Pons (tissue), 1 donor: ENCODE measurements around the gene ASB5.
A peak's percentile ranks its signal among the peaks of the same experiment; 100 is the strongest.
"Not testable (repeated sequence)": the region's sequence is repeated elsewhere in the genome, so short reads cannot be mapped to it uniquely, and the experiment has no call there.

Experiments used
- DNase-seq: peaks from one replicate; pipeline ENCODE4 v3.0.0-alpha.2; 2016; ENCODE audit warnings: low spot score

ASB5 gene

DNA sequence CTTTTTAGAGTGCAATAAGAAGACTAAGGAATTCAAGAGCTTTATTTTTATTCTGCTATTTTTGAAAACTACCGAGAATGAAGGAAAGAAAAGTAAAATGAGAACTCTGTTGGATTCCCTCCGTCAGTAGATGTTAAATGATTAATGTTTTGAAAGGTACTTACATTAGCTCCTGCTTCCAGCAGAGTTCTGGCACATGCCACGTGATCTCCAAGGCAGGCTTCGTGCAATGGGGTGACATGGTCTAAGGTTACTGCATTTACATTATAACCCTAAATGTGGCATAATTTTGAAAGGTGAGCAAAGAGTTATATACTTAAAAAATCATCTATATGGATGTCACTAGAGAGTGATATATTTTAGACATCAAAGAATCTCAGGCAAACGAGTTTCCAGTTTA is 46.9 kb downstream of the ASB5 start:
- no peak for DNase-seq

DNA sequence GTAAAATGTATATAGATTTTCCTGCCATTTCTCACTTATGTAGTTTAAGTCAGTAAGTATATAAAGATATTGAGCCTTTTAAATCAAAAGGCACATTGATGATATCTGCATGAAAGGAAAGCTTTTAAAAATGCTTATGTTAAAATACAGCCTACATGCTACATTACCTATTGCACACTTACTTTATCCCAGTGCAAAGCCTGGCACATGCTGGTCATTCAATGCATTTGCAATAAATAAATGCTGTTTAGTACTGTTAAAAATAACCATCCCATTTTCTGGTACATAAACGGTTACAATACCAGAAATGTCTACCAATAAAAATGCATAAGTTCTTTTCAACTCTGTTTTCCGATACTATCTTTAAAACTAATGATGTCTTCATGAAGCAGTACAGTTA is 51.5 kb downstream of the ASB5 start:
- DNase-seq = no peak

DNA sequence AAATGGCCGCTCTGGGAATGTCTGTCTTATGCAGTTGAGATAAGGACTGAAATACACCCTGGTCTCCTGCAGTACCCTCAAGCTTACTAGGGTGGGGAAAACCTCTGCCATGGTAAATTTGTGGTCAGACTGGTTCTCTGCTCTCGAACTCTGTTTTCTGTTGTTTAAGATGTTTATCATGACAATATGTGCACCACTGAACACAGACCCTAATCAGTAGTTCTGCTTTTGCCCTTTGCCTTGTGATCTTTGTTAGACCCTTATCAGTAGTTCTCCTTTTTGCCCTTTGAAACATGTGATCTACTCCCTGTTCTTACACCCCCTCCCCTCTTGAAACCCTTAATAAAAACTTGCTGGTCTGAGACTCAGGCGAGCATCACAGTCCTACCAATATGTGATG is 56.7 kb downstream of the ASB5 start:
- DNase-seq = not testable (repeated sequence)

DNA sequence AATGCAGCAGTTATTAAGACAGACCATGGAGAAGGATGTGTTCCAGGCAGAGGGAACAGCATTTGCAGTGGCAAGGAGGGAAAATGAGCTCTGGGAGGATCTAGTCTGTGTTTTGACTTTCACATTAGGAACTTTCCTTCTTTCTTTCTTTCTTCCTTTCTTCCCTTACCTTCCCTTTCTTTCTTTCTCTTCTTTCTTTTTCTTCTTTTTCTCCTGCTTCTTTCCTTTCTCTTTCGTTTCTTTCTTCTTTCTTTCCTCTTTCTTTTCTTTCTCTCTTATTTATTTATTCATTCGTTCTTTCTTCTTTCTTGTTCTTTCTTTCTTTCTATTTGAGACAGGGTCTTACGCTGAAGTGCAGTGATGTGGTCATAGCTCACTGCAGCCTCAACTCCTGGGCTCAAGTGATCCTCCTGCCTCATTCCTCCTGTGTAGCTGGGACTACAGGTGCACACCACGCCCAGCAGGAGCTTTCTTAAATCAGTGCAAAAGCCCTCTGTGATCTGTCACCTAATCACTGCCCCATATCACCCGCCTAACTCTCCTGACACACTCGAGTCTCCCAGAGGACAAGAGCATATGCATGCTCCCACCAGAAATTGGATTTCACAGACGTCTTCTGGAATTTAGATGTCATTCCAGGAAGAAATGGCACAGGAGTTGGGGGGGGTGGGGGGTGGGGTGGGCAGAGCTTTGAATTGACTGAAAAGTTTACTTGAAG is 58.3 kb downstream of the ASB5 start:
- DNase-seq = no peak

DNA sequence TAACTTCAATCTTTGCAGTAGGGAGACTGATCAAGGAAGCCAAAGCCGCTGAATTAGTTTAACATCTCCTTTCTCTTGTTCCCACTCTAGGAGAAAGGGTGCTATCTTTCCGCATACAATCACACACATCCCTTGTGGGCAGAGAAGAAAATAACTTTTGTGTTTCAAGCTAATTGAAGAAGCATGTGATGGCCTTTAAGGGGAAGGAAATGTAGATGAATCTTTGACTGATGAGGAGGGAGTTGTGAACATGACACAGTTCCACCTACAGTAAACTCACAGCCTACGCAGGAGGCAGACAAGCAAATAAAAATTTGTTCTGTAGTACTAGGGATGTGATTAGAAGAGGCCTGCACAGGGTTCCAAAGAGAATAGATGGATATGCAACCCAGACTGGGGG is 58.9 kb downstream of the ASB5 start:
- no peak for DNase-seq

DNA sequence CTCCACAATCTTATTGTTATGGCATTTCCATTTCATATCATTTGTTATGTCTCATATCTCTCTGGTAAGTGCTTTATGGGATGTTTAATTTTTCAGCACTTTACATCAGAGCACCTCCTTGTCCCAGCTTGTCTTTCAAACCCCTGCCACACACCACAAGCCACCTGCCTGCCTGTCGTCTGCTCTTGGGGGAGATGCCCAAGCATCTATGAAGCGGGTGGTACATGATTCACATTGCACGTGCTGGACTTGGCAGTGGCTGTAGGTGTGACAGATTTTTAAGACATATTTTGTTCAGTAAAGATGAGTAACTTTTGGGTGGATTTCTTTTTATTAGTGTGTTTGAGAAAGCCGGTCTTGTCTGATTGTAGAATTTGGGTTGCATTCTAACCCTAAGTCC is 59.5 kb downstream of the ASB5 start:
- no peak for DNase-seq

DNA sequence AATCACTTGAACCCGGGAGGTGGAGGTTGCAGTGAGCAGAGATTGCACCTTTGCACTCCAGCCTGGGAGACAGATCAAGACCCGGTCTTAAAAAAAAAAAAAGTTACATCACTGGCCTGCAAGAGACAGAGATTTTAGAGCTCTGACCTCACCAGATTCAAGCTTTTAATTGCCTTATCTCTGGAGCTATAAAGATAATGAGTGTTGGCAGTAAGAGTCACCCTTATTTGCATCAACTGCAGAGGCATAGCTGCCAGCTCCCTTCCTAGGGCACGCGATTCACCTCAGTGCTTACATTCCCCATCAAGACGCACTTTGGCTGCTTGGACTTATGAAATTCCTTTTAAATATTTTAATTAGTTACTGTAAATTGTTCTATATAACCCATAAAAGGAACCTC is 61.2 kb downstream of the ASB5 start:
- DNase-seq = no peak

DNA sequence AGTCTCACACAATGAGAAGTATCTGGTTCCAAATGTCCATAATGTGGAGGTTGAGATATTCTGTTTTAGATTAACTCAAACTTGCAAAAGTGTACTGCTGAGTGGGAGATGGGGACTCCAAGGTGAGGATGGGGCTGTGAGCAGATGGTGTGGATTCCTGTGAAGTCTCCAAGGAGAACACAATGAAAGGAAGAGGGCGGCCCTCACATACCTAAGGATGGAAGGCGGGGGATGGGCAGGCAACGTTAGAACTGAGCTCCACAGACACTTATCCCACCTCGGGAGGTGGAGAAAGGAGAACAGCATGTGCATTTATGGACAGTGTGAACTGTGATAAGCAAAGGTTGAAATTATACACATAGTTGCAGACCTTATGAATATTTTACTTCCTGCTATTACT is 63.7 kb downstream of the ASB5 start:
- no peak for DNase-seq

DNA sequence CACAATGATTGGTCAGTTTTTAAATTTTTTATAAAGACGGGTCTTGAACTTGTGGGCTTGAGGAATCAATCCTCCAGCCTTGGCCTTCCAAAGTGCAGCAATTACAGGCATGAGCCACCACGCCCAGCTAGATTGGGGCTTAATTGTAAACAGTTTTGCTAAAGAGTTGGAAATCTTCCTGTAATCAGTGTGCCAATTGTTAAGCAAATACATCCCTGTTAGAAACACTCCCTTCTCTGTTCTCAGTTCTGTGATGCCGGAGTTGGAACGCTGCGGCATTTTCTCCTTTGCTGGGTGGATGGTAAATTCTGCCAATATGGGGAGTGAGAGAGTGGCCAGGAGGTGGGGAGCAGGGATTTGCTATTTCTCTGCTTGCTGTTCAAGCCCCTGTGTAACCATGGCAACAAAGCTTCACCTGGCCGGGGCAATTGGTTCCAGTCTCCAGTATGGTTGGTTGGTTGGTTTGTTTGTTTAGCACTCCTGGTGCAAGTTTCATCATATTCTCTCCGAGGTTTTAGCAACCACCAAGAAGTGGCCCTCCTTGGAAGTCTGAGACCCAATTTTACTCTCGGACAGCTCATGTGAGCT is 70.6 kb downstream of the ASB5 start:
- DNase-seq = no peak

DNA sequence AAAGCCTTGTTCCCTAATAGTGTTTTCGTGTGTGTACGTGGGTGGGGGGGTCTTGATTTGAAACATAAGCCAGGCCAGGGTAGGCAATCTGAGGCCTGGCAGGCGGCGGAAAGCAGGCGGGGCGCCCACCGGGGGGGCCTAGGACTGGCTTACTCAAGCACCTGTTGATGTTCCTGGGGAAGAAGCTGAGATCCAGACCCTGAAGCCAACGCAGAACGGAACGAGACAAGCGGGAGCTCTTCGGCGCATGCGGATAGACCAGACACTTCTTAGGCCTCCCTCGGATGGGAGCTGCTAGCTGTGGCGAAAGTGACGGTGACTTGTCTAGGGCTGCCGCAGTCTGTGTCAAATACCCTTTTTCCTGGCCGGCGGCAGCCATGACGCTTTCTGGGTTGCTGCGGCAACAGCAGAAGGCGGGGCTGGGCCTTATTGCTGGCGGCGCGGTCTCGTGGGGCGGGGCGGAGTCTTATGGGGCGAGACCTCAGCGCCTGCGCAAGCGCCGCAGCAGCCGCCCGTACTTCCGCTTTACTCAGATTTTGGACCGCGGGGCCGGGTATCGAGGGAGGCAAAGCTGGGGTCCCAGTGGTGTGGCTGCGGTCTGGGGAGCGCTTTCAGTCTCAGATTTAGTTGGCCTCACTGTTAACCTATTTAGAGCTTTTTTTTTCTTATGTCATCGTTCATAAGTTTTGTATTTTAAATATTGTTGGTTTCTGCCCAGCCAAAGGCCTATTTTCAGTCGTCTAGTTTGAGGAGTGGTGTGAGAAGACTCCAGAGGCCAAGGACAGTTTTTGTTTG is 73.6 kb downstream of the ASB5 start, which contains the start of gene SPATA4:
SPATA4 (minus strand) TSS at position 402 of the 795 bp plus-strand sequence; CDS start at position 379, 23 bp downstream.
- DNase-seq = peak; percentile 89

DNA sequence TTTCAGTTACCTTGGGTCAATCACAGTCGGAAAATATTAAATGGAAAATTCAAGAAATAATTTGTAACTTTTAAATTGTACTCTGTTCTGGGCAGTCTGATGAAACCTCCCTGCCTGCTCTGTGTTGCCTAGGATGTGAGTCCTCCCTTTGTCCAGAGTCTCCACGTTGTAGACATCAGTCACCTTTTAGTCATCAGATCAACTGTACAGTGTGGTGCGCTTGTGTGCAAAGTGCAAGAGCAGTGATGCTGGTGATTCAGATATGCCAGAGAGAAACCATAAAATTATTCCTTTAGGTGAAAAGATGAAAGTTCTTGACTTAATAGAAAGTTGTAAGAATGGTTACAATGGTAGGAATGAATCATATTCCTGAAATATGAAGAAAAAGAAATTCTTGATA is 75.1 kb downstream of the ASB5 start:
- no peak for DNase-seq

DNA sequence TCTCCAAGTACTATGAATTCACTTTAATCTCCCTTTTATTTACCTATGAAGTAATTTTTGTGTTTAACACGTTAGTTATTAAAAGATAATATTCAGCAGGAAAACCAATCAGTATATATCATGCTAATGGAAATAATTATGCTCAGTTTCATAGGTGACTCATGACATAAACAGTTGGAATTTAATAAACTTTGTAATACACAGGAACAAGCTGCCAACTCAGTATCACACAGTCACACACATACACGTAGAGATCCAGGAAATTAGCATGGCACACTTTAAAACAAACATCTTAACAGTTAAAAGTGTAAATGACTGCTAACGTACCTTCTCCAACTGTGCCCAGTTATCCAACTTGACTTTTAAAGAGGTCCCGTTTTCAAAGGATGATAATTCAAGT is 75.9 kb downstream of the ASB5 start:
- DNase-seq = no peak

DNA sequence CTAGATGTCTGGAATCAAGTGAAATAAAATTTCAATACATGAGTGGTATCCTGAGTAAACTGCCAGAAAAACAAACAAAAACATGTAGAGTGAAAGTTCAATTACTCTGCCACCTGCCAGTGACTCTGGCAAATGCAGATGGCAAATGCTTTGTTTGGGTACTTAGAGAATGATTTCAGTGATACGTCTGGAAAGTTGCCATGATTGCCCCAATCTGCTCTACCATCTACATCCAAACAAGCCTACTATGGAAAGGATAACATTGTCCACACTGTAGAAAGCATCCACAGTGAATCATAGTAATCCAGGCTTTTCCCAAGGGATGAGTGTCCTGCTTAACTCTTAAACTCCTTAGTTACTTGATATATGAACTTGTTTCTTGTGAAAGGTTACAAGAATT is 77.0 kb downstream of the ASB5 start:
- DNase-seq = no peak

DNA sequence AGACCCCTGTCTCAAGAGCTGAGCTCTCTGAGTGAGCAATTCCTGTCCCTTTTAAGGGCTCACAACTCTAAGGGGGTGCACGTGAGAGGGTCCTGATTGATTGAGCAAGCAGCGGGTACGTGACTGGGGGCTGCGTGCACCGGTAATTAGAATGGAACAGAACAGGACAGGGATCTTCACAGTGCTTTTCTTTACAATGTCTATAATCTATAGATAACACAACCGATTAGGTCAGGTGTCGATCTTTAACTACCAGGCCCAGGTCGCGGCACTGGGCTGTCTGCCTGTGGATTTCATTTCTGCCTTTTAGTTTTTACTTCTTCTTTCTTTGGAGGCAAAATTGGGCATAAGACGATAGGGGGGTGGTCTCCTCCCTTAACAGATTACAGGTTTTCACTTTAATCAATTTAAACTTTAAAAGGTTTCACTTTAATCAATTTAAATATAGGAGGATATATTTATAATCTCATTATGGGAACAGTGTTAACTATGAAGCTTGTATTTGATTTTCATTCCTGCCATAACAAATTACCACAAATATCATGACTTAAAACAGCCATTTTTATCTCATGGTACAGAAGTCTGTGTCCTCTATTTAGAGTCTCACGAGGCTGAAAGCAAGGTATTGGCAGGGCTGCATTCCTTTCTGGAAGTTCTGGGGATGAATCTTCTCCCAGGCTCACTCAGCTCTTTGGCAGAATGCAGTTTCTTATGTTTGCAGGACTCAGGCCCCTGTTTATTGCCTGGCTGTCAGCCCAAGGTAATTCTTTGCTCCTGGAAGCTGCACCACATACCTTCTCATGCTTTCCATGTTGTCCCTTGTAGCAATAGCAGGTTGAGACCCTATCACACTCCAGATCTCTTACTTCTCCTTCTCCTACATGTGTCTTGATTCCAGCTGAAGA is 78.9 kb downstream of the ASB5 start:
- no peak for DNase-seq

DNA sequence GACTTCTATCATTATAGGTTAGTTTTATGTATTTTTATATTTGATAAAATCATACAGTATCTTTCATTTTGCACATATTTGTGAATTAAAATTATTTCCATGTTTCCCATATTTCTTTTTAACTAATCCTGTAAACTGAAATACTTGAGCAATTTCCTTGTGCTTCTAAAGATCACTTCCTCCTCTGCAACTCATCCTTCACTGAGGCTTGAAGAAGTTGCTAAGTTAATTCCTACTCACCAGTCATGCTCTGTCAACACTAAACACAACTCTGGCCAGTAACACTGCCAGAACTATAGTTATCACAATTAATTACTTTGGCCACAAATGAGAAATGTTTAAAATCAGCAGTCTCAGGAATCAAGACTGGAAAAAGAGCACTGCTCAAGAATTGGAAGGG is 80.4 kb downstream of the ASB5 start:
- no peak for DNase-seq

DNA sequence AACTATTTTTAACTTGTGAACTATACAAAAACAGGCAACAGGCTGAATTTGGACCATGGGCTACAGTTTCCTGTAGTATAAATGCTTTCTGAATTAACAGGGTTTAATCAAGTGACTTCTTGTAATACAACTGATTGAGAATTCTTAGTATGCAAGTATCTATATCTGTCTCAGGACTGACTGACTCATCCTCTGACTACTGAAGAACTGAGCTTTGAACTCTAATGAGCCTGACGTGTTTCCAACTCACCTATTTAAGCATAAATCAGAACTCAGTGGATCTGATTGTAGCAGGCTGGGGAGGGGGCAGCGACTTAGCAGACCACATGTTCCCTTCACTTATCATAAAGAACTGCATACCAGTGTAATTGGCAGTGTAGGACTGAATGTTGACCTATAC is 81.4 kb downstream of the ASB5 start:
- no peak for DNase-seq

DNA sequence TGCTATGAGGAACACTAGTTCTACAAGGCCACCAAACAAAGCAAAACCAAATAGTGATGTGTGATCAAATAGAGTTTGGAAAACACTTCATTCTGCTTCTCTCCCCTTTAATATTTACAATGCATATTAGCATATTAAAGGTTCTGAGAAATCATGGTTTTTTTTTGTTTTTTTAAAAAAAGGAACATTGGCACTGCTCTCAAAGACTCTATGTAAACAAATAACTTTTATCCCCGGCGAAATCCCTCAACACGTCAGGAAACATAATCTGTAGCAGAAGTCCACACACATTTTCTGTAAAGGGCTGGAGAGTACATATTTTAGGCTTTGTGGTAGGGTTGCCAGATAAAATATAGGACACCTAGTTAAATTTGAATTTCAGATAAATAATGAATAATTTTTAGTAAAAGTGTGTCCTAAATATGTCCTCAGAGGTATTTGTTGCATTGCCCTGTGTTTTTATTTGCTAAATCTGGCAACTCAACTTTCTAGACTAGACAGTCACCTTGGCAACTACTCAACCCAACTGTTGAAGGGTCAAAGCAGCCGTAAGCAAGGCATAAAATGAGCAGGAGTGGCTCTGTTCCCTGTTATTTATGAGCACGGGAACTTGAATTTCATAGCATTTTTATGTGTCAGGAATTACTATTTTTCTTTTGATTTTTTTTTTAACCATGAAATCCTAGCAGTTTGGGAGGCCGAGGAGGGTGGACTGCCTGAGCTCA is 82.2 kb downstream of the ASB5 start:
- DNase-seq = no peak

DNA sequence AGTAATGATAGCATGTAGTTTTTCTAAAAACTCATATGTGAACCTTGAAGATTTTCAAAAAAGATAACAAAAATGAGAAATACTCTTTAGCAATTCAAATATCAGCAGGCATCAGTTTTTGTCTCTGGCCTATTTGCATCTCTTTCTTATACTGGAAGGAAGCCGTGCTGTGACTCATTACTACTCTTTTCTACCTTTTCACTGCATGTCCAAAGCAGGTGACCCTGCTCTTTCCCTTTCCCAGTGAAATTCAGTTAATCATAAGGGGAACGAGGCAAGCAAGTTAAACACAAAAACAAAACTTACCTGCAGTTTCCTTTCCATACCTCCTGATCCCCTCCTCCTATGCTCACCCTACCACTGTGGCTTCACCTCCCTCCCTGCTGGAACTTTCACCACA is 83.0 kb downstream of the ASB5 start:
- DNase-seq = no peak

DNA sequence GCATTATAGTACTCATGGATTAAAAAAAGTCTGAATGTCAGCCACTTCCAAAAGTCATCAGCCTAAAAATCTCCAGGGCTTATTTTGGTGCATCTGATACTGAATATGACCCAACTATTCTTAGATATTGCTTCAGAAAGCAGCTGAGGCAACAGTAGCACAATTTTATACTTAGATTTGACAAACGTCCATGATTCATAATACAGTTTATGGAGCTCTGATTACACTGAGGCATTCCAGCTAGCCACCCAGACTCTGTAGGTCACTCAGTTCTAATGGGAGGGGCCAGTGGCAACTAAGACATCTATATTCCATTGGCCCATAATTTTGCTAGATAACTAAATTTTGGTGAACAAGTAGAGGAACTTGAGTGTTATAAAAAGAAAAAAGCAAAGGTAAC is 84.0 kb downstream of the ASB5 start:
- no peak for DNase-seq
